ENCODE results near the gene ST3GAL5.

The ST3GAL5 gene

DNA sequence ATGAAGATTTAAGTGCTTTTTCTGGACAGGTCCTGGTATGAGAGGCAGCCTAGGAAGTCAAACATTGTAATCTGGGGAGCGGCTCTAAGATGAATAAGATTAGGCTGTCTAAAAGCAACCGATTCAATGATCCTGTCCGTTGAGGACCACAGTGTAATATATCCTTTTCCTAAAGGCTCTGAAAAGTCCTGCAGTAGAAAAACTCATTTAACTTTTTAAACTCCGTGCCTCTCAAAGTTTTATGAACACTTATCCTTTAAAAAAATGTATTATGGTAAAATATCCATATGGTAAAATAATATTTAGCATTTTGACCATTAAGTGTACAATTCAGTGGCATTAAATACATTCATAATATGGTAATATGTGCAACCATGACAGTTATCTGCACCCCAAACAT is 95.2 kb downstream of the ST3GAL5 start:
- H3K4me3 ChIP-seq (ENCODE audit: low read depth, low read length): no peak overlapping the region
- TF ChIP-seq, protein P1, sequence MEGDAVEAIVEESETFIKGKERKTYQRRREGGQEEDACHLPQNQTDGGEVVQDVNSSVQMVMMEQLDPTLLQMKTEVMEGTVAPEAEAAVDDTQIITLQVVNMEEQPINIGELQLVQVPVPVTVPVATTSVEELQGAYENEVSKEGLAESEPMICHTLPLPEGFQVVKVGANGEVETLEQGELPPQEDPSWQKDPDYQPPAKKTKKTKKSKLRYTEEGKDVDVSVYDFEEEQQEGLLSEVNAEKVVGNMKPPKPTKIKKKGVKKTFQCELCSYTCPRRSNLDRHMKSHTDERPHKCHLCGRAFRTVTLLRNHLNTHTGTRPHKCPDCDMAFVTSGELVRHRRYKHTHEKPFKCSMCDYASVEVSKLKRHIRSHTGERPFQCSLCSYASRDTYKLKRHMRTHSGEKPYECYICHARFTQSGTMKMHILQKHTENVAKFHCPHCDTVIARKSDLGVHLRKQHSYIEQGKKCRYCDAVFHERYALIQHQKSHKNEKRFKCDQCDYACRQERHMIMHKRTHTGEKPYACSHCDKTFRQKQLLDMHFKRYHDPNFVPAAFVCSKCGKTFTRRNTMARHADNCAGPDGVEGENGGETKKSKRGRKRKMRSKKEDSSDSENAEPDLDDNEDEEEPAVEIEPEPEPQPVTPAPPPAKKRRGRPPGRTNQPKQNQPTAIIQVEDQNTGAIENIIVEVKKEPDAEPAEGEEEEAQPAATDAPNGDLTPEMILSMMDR (IDR thresholded peaks at IDR 0.05; ENCODE audit: low read depth, low read length, missing control alignments): no peak
- DNase-seq (ENCODE audit: low read depth): no peak

DNA sequence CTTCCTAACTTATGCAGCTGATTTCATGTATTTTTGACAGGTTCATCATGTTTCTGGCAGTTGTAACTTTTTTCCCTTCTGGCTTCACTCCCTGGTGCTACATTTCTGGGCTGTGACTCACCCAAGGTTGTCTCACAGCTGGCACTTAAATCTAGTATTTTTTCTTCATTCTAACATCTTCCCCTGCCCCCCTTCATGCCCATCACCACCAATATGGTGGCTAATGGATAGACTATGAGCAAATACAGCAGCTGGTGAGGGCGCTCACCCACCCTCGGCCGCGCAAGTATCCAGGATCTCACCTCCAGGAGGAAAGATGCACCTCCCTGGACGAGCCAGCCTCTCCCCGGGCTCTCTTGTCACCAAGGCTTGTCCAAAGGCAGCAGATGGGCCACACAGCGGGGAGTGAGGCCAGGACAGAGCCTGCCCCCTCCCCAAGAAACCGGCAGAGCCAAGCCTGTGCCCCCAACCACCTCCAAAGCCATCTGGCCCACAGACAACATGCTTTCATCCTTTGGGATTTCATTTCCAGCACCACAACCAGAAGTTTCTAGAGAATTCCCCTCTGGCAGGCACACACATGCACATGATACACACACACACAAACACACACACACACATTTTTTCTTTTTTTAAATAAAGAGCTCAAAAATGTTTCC is 95.9 kb downstream of the ST3GAL5 start:
- DNase-seq (ENCODE audit: low read depth): no peak
- no peak overlapping the region for H3K4me3 ChIP-seq (ENCODE audit: low read depth, low read length)
- TF ChIP-seq, protein P1 (IDR thresholded peaks at IDR 0.05; ENCODE audit: low read depth, low read length, missing control alignments): no peak

- TF ChIP-seq, protein P1 (IDR thresholded peaks at IDR 0.05; ENCODE audit: low read depth, low read length, missing control alignments): no peak
- no peak for DNase-seq (ENCODE audit: low read depth)
- H3K4me3 ChIP-seq (ENCODE audit: low read depth, low read length): no peak overlapping the region
Measured at GRCh38 chr2:85791704-85792565, 96.9 kb downstream of the ST3GAL5 start.

GRCh38 chr2:85790499-85791188 is 98.1 kb downstream of the ST3GAL5 start:
- no peak for DNase-seq (ENCODE audit: low read depth)
- TF ChIP-seq, protein P1 (IDR thresholded peaks at IDR 0.05; ENCODE audit: low read depth, low read length, missing control alignments): no peak
- H3K4me3 ChIP-seq (ENCODE audit: low read depth, low read length): no peak overlapping the region

GRCh38 chr2:85790032-85790431 is 98.8 kb downstream of the ST3GAL5 start:
- no peak overlapping the region for H3K4me3 ChIP-seq (ENCODE audit: low read depth, low read length)
- DNase-seq (ENCODE audit: low read depth): no peak
- TF ChIP-seq, protein P1 (IDR thresholded peaks at IDR 0.05; ENCODE audit: low read depth, low read length, missing control alignments): no peak

DNA sequence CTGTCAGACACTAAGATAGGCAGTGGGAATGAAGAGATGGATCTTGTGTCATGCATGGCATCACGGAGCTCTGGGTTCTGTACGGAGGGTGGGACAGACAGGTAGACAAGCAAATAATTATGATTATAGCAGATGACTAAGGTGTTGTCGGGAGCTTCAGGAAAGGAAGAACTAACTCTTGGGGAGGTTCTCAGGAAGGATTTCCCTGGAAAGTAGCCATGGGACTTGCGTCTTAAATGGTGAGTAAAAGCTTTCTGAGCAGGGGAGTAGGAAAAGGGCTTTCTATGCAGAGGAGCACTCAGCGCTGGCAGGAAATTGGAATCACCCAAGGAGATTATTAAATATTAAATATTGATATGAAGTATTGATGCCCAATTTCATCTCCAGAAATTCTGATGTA is 99.5 kb downstream of the ST3GAL5 start:
- TF ChIP-seq, protein P1 (IDR thresholded peaks at IDR 0.05; ENCODE audit: low read depth, low read length, missing control alignments): no peak
- H3K4me3 ChIP-seq (ENCODE audit: low read depth, low read length): no peak overlapping the region
- DNase-seq (ENCODE audit: low read depth): no peak
